Fibroblast of the conjunctiva (primary cell): Measurements from ENCODE around the gene BCL7A.
"Not testable (repeated sequence)": the region's sequence is repeated elsewhere in the genome, so short reads cannot be mapped to it uniquely, and the experiment has no call there.

Experiments
- DNase-seq: peaks from one replicate; pipeline ENCODE4 v3.0.0-alpha.2; 2010; ENCODE audit warnings: low read depth

Gene BCL7A

GRCh38 chr12:122056406-122056805 lies 34.7 kb downstream of the BCL7A start:
- DNase-seq: not testable (repeated sequence)

DNA sequence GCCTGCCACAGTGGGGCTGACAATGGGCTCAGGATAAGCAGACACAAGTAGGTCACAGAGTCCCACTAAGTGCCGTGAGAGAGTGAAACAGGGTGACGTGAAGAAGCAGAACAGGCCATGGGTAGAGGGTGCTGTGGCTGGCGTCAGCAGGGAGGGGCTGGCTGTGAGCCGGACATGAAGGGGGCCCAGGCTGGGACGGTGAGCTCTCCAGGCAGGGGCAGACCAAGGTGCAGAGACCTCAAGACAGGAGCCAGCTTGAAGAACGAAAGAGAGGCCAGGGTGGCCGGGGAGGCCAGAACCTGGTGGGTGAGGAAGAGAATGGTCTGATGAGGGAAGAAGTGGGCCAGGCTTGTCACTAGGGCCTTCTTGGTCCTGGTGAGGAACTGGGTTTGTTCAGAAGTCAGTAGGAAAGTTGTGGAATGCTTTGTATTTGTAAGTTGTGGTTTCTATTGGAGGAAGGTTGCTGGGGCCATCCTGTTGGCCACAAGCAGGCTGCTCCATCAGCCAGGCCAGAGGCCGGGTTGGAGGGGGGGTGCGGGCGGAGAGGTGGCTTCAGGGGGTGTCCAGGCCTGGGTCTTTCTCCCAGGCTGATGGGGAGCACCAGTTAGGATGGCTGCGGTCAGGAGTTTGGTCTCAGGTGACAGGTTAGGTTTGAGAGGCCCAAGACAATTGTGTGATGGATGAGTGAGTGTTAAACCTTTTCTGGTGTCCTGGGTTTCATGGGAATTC lies 35.5 kb downstream of the BCL7A start:
- DNase-seq: no peak

DNA sequence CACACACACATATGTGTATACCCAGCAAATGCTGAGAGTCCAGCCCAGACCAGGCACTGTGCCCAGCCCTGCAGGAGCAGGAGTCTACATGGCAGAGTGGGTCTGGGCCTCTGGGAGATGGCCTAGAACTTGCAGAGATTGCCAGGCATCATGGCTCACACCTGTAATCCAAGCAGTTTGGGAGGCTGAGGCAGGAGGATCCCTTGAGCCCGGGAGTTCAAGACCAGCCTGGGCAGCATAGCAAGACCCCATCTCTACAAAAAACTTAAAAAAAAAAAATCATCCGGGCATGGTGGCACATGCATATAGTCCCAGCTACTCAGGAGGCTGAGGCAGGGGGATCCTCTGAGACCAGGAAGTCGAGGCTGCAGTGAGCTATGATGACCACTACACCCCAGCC lies 36.1 kb downstream of the BCL7A start:
- no peak for DNase-seq

- no peak for DNase-seq
These were observed 37.0 kb downstream of the BCL7A start for GRCh38 chr12:122058549-122059149.

GRCh38 chr12:122059203-122059960 lies 37.7 kb downstream of the BCL7A start:
- no peak for DNase-seq

- no peak for DNase-seq
These were observed 38.4 kb downstream of the BCL7A start for GRCh38 chr12:122060081-122060501.

DNA sequence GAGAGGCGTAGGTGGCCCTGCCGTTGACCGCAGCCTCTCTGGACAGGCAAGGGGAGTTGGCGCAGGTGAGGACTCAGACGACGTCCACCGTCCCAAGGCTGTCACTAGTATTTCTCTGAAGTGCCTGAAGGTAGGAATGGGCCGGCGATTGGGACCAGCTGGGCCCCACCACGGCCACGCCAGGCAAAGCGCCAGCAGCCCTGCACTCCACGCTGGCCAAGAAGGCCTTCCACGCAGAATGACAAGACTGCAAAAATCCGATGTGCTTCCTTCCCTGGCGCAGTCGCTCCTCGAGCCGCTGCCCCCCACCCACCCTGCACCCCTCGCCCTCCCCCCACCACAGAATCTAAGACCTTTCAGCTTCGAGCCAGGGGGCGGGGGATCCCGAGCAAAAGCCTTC lies 39.6 kb downstream of the BCL7A start:
- no peak for DNase-seq

DNA sequence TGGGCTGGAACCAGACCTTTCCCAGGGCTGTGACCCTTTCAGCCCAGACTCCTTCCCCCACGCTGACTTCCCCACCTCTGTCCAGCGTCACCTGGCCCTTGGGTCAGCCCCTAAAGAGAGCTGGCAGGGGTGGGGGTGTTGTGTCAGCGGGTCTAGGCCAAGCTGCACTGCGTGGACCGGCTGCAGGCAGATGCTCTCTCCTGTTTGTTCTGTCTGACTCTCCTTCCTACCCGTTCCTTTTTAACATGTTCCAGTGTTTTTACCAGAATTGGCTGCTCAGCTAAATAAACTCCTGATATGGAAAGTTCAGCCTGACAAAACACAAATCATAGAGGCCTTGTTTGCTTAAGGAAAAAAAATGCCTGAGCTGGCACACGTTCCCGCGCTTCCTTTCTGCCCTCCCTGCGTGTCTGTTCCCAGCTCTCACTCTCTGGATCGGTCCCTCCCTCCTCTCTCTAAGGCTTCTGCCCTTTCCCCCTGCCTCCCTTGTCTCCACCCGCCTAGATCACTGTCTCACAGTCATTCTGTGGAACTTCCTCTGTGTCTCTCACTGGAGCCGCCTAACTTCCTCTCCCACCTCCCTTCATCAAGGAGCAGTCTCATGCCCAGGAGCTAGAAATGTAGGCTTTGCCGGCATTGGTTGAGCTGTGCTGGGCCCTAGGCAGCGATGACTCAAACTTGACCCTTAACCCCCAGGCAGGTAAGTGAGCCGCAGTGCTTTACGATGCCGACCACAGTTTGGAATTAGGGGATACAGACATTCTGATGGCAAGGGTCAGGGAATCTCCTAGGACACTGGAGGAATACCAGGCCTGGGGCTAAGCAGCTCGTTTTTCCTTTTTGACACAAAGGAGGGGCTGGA lies 41.4 kb downstream of the BCL7A start:
- DNase-seq: no peak

DNA sequence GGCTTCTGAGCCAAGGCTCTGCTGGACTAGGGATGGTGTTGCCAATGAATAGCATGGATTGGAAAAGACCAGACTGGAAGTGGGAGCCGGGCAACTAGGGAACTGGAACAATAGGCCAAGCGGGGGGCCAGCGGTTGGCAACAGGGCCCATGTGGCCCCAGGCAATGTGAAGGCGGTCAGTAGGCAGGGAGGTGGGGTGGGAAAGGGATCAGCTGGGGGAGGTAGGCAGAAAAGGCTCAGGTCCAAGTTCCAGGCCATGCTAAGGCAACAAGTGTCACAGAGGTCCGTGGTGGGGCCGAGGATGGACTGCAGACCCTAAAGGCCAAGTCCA lies 42.0 kb downstream of the BCL7A start:
- no peak for DNase-seq

GRCh38 chr12:122064025-122064777 lies 42.5 kb downstream of the BCL7A start:
- peak; percentile 90 for DNase-seq

DNA sequence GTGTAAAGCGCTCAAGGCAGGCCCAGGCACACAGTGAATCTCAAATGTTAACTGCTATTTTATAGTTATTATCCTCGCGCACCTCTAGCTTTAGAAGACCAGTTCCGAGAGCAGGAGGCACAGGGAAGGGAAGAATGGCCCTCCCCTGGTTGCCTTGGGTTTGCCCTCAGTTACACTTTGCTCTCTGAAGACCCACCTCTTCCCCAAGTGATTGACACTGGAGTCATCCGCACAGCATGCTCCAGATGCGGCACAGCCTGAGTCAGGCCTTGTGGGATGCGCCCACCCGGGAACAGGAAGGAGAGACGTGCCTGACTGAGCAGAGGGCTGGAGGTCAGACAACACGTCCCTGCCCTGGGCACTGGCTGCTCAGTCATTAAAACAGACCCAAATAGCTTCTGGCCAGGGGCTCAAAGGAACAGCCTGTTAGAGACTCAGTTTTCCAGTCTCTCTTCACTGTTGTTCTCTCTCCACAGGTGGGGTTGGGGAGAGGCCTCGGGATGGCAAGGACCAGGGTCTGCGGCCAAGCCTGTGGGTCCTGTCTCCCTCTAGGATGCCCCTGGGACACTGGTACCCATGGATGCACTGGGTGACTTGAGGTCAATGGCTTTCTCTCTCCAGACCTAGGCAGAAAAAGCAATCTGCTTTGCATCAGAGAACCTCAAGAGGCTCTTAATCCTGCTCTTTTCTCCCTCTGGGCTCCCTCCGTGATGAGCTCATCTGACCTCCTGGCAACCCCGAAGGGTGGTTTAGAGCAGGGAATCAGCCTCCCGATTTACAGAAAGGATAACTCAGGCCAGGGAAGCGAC lies 43.3 kb downstream of the BCL7A start:
- peak; percentile 57 for DNase-seq

DNA sequence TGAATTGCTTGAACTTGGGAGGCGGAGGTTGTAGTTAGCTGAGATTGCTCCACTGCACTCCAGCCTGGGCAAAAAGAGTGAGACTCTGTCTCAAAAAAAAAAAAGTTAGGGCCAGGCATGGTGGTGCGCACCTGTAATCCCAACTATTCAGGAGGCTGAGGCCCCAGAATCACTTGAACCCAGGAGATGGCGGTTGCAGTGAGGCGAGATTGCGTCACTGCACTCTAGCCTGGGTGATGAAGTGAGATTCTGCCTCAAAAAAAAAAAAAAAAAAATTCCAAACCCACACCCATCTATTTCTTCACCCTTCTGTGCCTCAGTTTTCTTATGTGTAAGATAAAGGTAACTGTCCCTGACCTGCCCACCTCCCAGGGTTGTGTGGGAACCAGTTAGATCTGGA lies 45.9 kb downstream of the BCL7A start:
- DNase-seq: no peak

DNA sequence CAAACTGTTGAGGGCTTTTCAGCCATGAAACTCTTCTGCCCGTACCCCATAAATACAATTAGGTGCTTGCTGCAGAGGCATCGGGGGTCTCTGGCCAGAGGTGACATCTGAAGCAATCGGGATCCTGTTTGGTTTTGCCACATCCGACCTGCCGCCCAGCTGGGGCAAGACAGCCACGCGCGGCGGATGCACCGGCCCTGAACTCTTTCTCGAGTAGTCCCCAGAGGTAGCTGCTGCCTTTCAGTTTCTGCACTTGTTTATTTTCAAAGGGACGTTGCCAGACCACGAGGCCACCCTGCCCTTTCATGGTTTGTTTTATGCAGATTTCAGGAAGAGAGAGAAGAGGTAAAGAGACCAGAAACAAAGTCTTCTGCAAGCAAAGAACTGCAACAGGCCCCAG lies 46.3 kb downstream of the BCL7A start:
- DNase-seq: no peak

DNA sequence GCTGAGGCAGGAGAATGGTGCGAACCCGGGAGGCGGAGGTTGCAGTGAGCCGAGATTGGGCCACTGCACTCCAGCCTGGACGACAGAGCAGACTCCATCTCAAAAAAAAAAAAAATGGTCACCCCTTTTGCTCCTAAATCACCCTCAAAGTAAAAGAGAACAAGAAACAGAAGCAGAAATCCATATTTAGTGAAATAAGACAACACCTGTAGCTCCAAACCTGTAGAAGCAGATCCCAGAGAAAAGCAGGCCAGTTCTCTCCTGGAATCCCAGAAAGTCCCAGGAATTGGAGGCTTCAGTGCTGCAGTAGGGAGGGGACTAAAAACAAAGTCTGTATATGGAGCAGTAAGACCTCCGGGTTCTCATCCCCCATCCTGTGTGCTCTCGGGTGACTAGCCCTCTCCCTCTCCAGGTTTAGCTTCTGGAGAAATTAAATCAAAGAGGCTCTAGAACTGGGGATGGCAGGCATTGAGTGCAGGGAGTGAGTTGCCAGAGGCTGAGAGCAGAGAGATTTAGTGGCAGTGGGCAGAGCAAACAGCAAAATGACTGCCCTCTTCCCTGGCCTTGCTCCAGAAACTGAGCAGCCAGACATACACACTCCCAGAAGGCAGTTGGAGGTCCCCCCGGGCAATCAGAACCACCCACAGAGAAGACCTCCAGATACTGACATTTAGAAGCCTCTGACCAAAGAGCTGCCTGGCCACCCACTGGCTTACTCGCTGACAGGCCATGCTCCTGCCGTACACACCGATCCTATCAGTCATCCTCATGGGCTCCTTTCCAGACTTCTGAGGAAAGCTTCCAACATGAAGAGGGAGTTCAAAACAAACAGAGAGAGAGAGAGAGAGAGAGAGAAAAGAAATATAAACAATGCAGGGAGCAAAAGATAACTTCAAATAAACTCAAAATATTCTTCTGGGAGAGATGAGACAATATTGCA lies 50.6 kb downstream of the BCL7A start:
- peak; percentile 93 for DNase-seq

- DNase-seq: no peak
These were observed 52.1 kb downstream of the BCL7A start for GRCh38 chr12:122073815-122074214.

GRCh38 chr12:122076743-122077495 lies 55.2 kb downstream of the BCL7A start:
- DNase-seq: no peak

DNA sequence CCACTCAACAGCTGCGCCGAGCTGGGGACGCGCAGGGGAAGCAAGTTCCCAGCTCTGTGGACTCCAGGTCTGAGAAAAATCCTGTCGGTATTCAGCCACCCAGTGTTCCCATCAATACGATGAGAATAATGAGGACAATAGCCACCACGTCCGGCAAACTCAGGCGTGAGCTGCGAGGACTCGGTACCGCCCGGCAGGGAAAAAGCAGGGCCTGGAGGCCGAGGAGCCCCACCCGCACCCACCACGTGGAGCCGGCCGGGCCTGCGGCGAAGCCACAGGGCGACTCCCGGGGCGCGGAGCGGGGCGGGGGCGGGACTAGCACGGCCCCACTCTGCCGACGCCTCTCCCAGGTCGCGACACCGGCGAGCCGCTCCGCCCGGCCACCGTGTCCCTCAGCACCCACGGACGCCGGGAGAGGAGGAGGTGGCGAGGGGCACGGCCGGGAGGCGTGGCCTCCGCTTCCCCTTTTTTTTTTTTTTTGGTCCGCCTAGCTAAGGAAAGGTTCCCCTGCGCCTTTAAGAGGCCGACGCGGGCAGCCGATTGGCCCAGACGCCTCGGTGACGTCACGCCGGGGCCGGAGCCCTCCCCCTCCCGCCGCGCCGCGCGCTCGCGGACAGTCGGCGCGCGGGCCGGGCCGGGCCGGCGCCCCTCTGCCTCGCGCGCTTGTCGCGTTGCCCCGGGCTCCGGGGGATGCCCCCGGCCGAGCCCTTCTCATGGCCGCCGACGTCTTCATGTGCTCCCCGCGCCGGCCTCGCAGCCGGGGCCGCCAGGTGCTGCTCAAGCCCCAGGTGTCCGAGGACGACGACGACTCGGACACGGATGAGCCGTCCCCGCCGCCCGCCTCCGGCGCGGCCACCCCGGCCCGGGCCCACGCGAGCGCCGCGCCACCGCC lies 56.7 kb downstream of the BCL7A start, which contains the start of gene MLXIP:
MLXIP (plus strand) TSS at position 616 of the 892 bp plus-strand sequence; CDS start at position 714, 98 bp downstream.
- peak; percentile 84 for DNase-seq
